WTC11 (cell line): Measurements from ENCODE around the gene AGO3.

ENCODE experiments used
- IRF2 ChIP-seq: sonication (generic); formaldehyde crosslinking; IDR thresholded peaks from 2 replicates; pipeline ENCODE4 v1.8.0; 2022; ENCODE audit warnings: low read depth, missing genetic modification reagents, borderline replicate concordance
- PRDM15 ChIP-seq: sonication (generic); formaldehyde crosslinking; IDR thresholded peaks from 2 replicates; pipeline ENCODE4 v1.8.0; 2022; ENCODE audit warnings: missing genetic modification reagents
- SMAD3 ChIP-seq: sonication (generic); formaldehyde crosslinking; IDR thresholded peaks from 2 replicates; pipeline ENCODE4 v1.8.0; 2022; ENCODE audit warnings: missing genetic modification reagents, mild to moderate bottlenecking, borderline replicate concordance
- TCF7 ChIP-seq: sonication (generic); formaldehyde crosslinking; IDR thresholded peaks from 2 replicates; pipeline ENCODE4 v1.8.0; 2022; ENCODE audit warnings: mild to moderate bottlenecking, low read depth, missing genetic modification reagents, moderate library complexity
- TEAD1 ChIP-seq: sonication (generic); formaldehyde crosslinking; IDR thresholded peaks from 2 replicates; pipeline ENCODE4 v1.8.0; 2022; ENCODE audit warnings: mild to moderate bottlenecking, missing genetic modification reagents
- ZNF263 ChIP-seq: sonication (generic); formaldehyde crosslinking; IDR thresholded peaks from 2 replicates; pipeline ENCODE4 v1.8.1; 2022; ENCODE audit warnings: low read depth, mild to moderate bottlenecking, moderate library complexity, missing genetic modification reagents
- TF ChIP-seq, protein P1 (sequence below): fragments of 200-600 bp; IDR thresholded peaks from 2 replicates; pipeline ENCODE4 v1.8.0; 2022; ENCODE audit warnings: antibody characterized with exemption

GRCh38 chr1:35894656-35895055 lies 36.2 kb upstream of the AGO3 start:
- TF ChIP-seq PRDM15 (CRISPR knock-in tag) = no peak
- TF ChIP-seq, protein P1, sequence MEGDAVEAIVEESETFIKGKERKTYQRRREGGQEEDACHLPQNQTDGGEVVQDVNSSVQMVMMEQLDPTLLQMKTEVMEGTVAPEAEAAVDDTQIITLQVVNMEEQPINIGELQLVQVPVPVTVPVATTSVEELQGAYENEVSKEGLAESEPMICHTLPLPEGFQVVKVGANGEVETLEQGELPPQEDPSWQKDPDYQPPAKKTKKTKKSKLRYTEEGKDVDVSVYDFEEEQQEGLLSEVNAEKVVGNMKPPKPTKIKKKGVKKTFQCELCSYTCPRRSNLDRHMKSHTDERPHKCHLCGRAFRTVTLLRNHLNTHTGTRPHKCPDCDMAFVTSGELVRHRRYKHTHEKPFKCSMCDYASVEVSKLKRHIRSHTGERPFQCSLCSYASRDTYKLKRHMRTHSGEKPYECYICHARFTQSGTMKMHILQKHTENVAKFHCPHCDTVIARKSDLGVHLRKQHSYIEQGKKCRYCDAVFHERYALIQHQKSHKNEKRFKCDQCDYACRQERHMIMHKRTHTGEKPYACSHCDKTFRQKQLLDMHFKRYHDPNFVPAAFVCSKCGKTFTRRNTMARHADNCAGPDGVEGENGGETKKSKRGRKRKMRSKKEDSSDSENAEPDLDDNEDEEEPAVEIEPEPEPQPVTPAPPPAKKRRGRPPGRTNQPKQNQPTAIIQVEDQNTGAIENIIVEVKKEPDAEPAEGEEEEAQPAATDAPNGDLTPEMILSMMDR = no peak
- TF ChIP-seq ZNF263 (CRISPR knock-in tag) = no peak
- TF ChIP-seq TCF7 (CRISPR knock-in tag) = no peak
- no peak for TF ChIP-seq TEAD1
- TF ChIP-seq SMAD3 = no peak
- TF ChIP-seq IRF2 (CRISPR knock-in tag) = no peak
